Measurements from ENCODE around the gene CYFIP2.

DNA sequence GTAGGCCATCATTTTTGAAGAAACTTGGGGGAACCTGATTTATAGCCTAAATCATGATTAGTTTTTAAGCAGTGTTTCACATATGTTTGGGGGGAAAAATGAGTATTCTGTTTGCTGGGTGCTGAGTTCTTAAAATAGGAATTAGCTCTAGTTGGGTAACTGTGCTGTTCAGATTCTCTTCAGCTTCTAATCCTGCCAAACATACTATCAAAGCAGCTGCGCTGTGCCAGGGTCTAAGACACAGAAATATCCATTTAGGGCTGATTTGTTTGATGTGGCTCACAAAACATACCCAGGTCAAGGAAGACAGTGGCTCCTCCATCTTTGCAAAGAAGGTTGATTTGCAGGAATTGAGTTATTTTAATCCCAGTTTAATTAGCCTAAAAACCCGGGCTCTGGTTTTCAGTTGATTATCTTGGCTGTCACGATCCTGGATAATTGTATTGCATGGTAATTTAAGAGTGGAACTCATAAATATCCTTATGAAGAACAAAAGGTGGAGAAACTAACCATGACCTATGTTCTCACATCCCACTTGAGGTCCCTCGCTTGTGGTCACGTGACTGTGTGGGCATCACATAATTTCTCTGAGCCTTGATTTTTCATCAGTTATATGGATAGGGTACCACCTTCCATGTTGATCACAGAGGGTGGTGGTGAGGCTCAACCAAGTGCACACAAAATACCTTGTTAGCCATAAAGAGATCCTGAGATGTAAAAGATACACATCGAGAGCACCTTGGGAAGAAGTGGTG, 18.7 kb downstream of the CYFIP2 start:
- TF ChIP-seq, protein P1, sequence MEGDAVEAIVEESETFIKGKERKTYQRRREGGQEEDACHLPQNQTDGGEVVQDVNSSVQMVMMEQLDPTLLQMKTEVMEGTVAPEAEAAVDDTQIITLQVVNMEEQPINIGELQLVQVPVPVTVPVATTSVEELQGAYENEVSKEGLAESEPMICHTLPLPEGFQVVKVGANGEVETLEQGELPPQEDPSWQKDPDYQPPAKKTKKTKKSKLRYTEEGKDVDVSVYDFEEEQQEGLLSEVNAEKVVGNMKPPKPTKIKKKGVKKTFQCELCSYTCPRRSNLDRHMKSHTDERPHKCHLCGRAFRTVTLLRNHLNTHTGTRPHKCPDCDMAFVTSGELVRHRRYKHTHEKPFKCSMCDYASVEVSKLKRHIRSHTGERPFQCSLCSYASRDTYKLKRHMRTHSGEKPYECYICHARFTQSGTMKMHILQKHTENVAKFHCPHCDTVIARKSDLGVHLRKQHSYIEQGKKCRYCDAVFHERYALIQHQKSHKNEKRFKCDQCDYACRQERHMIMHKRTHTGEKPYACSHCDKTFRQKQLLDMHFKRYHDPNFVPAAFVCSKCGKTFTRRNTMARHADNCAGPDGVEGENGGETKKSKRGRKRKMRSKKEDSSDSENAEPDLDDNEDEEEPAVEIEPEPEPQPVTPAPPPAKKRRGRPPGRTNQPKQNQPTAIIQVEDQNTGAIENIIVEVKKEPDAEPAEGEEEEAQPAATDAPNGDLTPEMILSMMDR (IDR thresholded peaks at IDR 0.05; ENCODE audit: low read length): no peak
- TF ChIP-seq EZH2 (optimal IDR thresholded peaks at IDR 0.05; ENCODE audit: low read depth, low read length): no peak
